C4-2B (cell line): Measurements from ENCODE around the gene LHX5.

Source experiments
- CTCF ChIP-seq: fragments of 450-650 bp; conservative IDR thresholded peaks from 2 replicates; pipeline ENCODE4 v1.5.1; 2017; ENCODE audit warnings: mild to moderate bottlenecking
- ZFX ChIP-seq: fragments of 450-650 bp; IDR thresholded peaks from 2 replicates; pipeline ENCODE4 v1.6.1; 2017

- TF ChIP-seq CTCF = no peak
- TF ChIP-seq ZFX = no peak
Measured at GRCh38 chr12:113467142-113467501, 4.5 kb downstream of the LHX5 start.
